Duodenal mucosa (tissue), 2 donors: ENCODE results near the gene MTHFD2.

ENCODE experiments used
- H3K27ac ChIP-seq: one replicate; pipeline ENCODE4 v1.7.0; 2013; ENCODE audit warnings: low read depth, low read length
- H3K27me3 ChIP-seq, 2 donors: one replicate each; pipeline ENCODE4 v1.7.0; 2013; ENCODE audit warnings: low read length in 2 of 2, control low read depth in 1 of 2; ENCODE audit not compliant: insufficient read depth in 2 of 2, control insufficient read depth in 1 of 2
- H3K36me3 ChIP-seq, 2 donors: one replicate each; pipeline ENCODE4 v1.7.0; 2013; ENCODE audit warnings: low read length in 2 of 2, control low read depth in 1 of 2; ENCODE audit not compliant: insufficient read depth in 2 of 2, control insufficient read depth in 1 of 2
- H3K4me1 ChIP-seq, 2 donors: one replicate each; pipeline ENCODE4 v1.7.0; 2013; ENCODE audit warnings: low read length in 2 of 2, control low read depth in 1 of 2; ENCODE audit not compliant: insufficient read depth in 2 of 2, control insufficient read depth in 1 of 2
- H3K4me3 ChIP-seq, 2 donors: one replicate each; pipeline ENCODE4 v1.7.0; 2013; ENCODE audit warnings: low read length in 2 of 2, low read depth in 1 of 2
- H3K9ac ChIP-seq, 2 donors: one replicate each; pipeline ENCODE4 v1.7.0; 2013; ENCODE audit warnings: low read length in 2 of 2, low read depth in 1 of 2
- H3K9me3 ChIP-seq, 2 donors: one replicate each; pipeline ENCODE4 v1.7.0; 2013; ENCODE audit warnings: low read length in 2 of 2, control low read depth in 1 of 2; ENCODE audit not compliant: control insufficient read depth in 1 of 2

MTHFD2 gene

DNA sequence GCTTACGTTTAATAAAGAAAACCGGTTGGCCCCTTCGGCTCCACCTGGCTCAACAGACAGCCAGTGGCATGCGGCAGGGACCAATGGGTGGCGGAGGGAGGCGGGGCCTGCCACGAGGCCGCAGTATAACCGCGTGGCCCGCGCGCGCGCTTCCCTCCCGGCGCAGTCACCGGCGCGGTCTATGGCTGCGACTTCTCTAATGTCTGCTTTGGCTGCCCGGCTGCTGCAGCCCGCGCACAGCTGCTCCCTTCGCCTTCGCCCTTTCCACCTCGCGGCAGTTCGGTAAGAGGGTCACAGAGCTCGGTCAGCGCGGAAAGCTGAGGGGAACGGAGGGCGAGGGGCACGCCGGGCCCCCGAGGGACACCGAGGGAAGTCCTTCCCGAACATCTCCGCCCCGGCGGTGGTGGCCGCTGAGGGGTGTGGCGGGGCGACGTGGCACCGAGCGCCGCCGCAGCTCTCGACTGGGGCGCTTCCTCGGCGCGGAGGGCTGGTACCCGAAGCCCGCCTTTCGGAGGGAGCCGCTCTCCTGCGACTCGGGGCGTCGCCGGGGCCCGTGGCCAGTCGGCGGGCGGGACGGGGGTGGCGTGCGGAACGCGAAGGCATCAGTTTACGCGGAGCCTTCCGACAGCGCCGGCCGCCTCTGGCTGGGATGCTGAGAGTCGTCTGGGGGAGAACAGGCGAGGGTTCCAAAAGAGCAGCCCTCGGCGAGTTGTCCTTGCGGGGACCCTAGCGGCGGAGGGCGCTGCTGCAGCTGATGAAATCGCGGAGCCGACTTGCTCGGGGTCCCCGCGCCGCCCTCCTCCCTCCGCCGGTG lies at the start of gene MTHFD2:
Gene MTHFD2, plus strand, starts transcription at position 155 of the 814 bp plus-strand sequence. Its CDS starts 27 bp downstream, at position 182.
- H3K27me3 ChIP-seq: no peaks in the 10 kb centered on the region
- peak within 1 kb of the TSS; percentile 92 for H3K27ac ChIP-seq
- peak within 1 kb of the TSS; percentile 71 to 81 for H3K4me3 ChIP-seq
- H3K9ac ChIP-seq: peak within 1 kb of the TSS; percentile 73 to 89
- H3K36me3 ChIP-seq: no peaks in the 10 kb centered on the region
- no peaks in the 10 kb centered on the region for H3K9me3 ChIP-seq
- peaks cover 15 to 24% of the 10 kb centered on the region in 2 donors for H3K4me1 ChIP-seq

DNA sequence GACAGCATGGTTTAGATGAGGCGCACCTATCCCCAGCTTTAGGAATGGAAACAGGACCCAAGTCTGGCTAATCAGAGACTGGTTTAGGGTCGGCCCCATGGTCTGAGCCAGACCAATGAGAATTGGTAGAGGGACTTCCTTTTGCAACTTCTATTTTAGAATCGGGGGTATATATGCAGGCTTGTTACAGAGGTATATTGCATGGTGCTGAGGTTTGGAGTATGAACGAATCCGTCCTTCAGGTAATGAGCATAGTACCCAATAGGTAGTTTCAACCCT lies 49.2 kb upstream of the MTHFD2 start:
- no peak overlapping the region for H3K9ac ChIP-seq
- H3K36me3 ChIP-seq: peaks cover 14 to 28% of the 10 kb centered on the region in 2 donors
- H3K9me3 ChIP-seq: no peaks in the 10 kb centered on the region
- H3K27ac ChIP-seq: no peak overlapping the region
- H3K27me3 ChIP-seq: no peaks in the 10 kb centered on the region
- H3K4me3 ChIP-seq: no peak overlapping the region
- peaks cover 19 to 20% of the 10 kb centered on the region in 2 donors for H3K4me1 ChIP-seq

DNA sequence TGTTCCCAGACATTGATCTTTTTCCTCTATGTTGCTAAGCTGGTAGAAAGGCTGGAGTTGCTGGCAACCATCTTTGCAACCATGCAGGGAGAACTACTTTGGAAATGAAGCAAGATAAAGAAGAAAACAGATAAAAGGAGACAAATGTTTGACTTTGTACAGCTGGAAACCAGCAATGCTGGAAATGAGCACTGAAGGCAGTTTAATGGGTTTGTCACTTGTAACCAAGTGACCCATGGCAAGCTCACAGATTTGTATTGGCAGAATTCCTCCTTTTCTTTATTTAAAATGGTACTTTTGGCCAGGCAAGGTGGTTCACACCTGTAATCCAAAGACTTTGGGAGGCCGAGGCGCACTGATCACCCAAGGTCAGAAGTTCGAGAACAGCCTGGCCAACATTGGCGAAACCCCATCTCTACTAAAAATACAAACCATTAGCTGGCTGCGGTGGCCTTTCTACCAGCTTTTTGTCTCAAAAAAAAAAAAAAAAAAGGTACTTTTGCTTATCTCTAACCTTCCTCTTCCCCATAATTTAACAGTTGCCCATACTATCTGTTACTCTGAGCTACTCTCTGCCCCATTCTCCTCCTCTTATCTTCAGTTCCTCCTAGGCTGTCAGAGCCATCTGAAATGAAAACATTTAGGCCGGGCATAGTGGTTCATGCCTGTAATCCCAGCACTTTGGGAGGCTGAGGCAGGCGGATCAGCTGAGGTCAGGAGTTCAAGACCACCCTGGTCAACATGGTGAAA lies 48.7 kb upstream of the MTHFD2 start:
- Histone ChIP-seq H3K9me3 (no peaks in the 10 kb centered on the region), H3K4me1 (peaks cover 19 to 20% of the 10 kb centered on the region in 2 donors), H3K9ac (no peak overlapping the region), H3K36me3 (peaks cover 18 to 28% of the 10 kb centered on the region in 2 donors), H3K27me3 (no peaks in the 10 kb centered on the region), H3K4me3 (no peak overlapping the region), H3K27ac (no peak overlapping the region)

DNA sequence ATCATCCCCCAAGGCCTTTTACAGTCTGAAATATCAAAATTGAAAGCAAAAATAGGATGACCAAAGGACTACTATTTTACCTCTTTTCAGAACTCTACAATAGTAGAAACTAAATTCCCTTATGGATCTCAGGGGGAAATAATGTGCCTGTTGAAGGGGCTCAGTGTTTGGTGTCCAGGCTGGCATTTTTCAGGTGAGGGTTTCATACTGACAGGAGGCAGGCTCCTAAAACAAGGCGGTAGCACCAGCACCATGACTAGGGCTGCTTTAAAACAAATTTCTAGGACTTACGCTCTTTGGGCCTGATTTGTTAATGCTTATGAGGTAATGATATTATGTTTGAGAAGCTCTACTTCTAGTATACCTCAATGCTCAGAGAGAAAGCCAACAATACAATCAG lies 45.5 kb upstream of the MTHFD2 start:
- no peaks in the 10 kb centered on the region for H3K9me3 ChIP-seq
- H3K9ac ChIP-seq: no peak overlapping the region
- H3K4me1 ChIP-seq: peaks cover 7 to 9% of the 10 kb centered on the region in 2 donors
- peaks cover 28 to 57% of the 10 kb centered on the region in 2 donors for H3K36me3 ChIP-seq
- H3K27ac ChIP-seq: no peak overlapping the region
- H3K27me3 ChIP-seq: no peaks in the 10 kb centered on the region
- no peak overlapping the region for H3K4me3 ChIP-seq

DNA sequence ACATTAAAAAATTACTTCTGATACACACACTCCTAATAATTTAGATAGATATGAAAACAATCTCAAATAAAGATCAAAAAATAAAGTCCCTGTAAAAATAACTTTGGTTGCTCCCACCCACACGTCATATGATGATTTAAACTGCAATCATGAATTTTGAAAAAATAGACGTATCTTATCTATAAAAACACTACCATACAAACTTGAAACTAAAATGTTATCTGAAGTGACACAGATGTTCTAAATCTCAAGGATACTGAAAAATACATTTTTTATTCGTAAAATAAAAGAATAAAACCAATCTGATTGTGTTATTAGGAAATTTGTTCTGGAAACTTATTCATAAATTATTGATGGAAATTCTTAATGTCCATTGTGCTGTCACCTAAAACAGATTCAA lies 42.6 kb upstream of the MTHFD2 start:
- Histone ChIP-seq H3K9me3 (no peaks in the 10 kb centered on the region), H3K4me3 (no peak overlapping the region), H3K27me3 (no peaks in the 10 kb centered on the region), H3K36me3 (peaks cover 32 to 76% of the 10 kb centered on the region in 2 donors), H3K9ac (no peak overlapping the region), H3K4me1 (no peaks in the 10 kb centered on the region), H3K27ac (no peak overlapping the region)

DNA sequence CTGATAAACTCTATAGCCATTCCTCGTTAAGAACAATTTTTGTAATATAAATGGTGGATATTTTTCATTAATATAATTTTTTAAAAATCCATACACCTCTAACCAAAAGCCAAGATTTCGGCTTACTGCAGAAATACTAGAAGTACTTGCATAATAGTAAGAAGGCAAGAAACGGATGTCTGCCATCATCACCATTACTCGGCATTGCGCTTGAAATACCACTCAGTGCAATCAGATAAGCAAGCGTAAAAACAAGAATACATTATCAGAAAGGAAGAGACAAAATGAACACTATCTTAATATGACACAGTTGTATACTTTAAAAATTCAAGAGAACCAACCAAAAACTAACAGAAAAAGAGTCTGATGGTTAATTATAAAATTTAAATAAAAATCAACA lies 35.5 kb upstream of the MTHFD2 start:
- H3K27me3 ChIP-seq: no peaks in the 10 kb centered on the region
- no peak overlapping the region for H3K9ac ChIP-seq
- H3K27ac ChIP-seq: no peak overlapping the region
- no peak overlapping the region for H3K4me3 ChIP-seq
- peaks cover 28 to 88% of the 10 kb centered on the region in 2 donors for H3K36me3 ChIP-seq
- no peaks in the 10 kb centered on the region for H3K9me3 ChIP-seq
- H3K4me1 ChIP-seq: no peaks in the 10 kb centered on the region

DNA sequence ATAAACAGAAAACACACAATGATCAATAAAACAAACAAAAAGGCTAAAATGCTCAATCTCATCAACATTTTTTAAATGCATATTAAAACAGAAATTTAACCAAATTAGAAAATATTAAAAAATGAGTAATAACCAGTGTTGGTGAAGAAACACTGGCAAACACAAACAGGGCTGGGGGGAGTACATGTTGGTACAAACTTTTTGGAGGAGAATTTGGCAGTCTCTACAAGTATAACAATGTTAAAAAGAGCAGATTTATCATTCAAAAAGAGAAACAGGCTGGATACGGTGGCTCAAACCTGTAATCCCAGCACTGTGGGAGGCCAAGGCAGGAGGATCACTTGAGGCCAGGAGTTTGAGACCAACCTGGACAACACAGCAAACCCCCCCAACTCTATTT lies 33.7 kb upstream of the MTHFD2 start:
- Histone ChIP-seq H3K4me3 (no peak overlapping the region), H3K9me3 (no peaks in the 10 kb centered on the region), H3K9ac (no peak overlapping the region), H3K27me3 (no peaks in the 10 kb centered on the region), H3K27ac (no peak overlapping the region), H3K4me1 (no peaks in the 10 kb centered on the region), H3K36me3 (peaks cover 37 to 90% of the 10 kb centered on the region in 2 donors)

DNA sequence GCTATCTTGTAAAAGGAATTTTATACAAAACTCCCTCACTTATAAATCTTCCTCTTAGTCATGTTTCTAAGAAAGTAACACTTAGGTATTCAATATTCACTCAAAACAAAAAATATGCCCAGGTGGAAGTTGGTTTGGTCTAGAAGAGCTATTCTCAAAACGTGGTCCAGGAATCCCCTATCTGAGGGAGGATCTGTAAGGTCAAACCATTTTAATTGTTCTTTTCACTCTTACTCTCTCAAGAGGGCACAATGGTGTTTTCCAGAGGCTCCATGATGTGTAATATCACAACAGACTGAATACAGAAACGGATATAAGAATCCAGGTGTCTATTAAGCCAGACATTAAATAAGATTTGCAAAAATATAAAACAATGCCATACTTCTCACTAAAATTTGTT lies 29.7 kb upstream of the MTHFD2 start:
- H3K4me3 ChIP-seq: no peak overlapping the region
- H3K9me3 ChIP-seq: no peaks in the 10 kb centered on the region
- H3K27me3 ChIP-seq: no peaks in the 10 kb centered on the region
- H3K36me3 ChIP-seq: peaks cover 33 to 77% of the 10 kb centered on the region in 2 donors
- no peaks in the 10 kb centered on the region for H3K4me1 ChIP-seq
- no peak overlapping the region for H3K27ac ChIP-seq
- H3K9ac ChIP-seq: no peak overlapping the region

DNA sequence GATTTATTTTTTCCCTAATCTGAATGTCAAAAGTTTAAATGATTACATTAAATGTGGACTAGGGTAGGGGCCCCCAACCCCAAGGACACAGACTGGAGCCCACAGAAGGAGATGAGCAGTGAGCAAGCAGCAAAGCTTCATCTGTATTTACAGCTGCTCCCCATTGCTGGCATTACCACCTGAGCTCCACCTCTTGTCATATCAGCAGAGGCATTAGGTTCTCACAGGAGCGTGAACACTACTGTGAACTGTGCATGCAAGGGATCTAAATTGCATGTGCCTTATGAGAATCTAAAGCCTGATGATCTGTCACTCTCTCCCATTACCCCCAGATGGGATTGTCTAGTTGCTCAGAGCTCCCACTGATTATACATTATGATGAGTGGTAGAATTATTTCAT lies 23.5 kb upstream of the MTHFD2 start:
- H3K9ac ChIP-seq: no peak overlapping the region
- no peaks in the 10 kb centered on the region for H3K27me3 ChIP-seq
- no peak overlapping the region for H3K4me3 ChIP-seq
- H3K27ac ChIP-seq: no peak overlapping the region
- H3K9me3 ChIP-seq: no peaks in the 10 kb centered on the region
- peaks cover 4 to 22% of the 10 kb centered on the region in 2 donors for H3K36me3 ChIP-seq
- H3K4me1 ChIP-seq: peaks cover 6 to 13% of the 10 kb centered on the region in 2 donors

DNA sequence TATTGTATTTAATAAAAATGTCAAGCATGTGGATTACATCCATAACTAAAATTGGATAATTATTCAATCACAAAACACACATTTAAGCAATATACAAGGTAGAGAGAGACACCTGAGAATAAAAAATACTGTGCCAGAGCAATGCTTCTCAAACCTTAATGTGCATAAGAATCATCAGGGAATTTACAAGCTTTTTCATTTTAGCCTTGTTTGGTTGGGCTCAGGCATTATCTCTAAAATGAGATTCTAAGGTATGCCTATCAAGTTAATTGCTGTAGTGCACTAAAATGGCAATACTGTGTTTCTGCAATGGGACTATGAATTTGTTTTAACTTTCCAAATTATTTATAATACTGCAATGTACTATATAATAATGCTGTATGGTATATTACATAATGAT lies 20.7 kb upstream of the MTHFD2 start:
- H3K4me1 ChIP-seq: peaks cover 6 to 13% of the 10 kb centered on the region in 2 donors
- H3K27me3 ChIP-seq: no peaks in the 10 kb centered on the region
- H3K27ac ChIP-seq: no peak overlapping the region
- H3K9ac ChIP-seq: peak overlapping the region; percentile 68 to 85
- no peaks in the 10 kb centered on the region for H3K9me3 ChIP-seq
- H3K4me3 ChIP-seq: peak overlapping the region; percentile 84 to 88
- H3K36me3 ChIP-seq: no peaks in the 10 kb centered on the region
